ENCODE data around the gene ASTN2. TPM values are rescaled to one million over a fixed set of nuclear protein-coding genes. Genes with fewer than 3 reads are reported as not detected.

ASTN2 gene
- polyA plus RNA-seq, 2 donors = 0.26 to 0.35 TPM

- H3K36me3 ChIP-seq (ENCODE audit: control insufficient read depth in 2 of 2, insufficient read depth in 2 of 2, low read length in 1 of 2) = no peaks in the 10 kb centered on the region
- WGBS, 2 donors = 53 to 66% methylated on average over 3 of the region's 3 CpGs
- no peak overlapping the region for H3K27ac ChIP-seq (ENCODE audit: low read depth in 2 of 2, low read length in 1 of 2)
- H3K4me1 ChIP-seq (ENCODE audit: control insufficient read depth in 2 of 2, insufficient read depth in 2 of 2, low read length in 1 of 2) = no peaks in the 10 kb centered on the region
- no peaks in the 10 kb centered on the region for H3K27me3 ChIP-seq (ENCODE audit: control insufficient read depth in 1 of 2, insufficient read depth in 2 of 2, low read length in 2 of 2)
- peaks cover 0 to 3% of the 10 kb centered on the region in 2 donors for H3K9me3 ChIP-seq (ENCODE audit: control insufficient read depth in 2 of 2, insufficient read depth in 1 of 2, low read depth in 1 of 2, low read length in 1 of 2)
- H3K4me3 ChIP-seq (ENCODE audit: low read depth in 1 of 2, low read length in 2 of 2) = no peak overlapping the region
These were observed 397.4 kb downstream of the ASTN2 start for GRCh38 chr9:117017414-117017985.

- Histone ChIP-seq H3K4me1 (ENCODE audit: control insufficient read depth in 2 of 2, insufficient read depth in 2 of 2, low read length in 1 of 2) (no peaks in the 10 kb centered on the region), H3K27ac (ENCODE audit: low read depth in 2 of 2, low read length in 1 of 2) (no peak overlapping the region), H3K36me3 (ENCODE audit: control insufficient read depth in 2 of 2, insufficient read depth in 2 of 2, low read length in 1 of 2) (no peaks in the 10 kb centered on the region), H3K9me3 (ENCODE audit: control insufficient read depth in 2 of 2, insufficient read depth in 1 of 2, low read depth in 1 of 2, low read length in 1 of 2) (peaks cover 0 to 3% of the 10 kb centered on the region in 2 donors), H3K4me3 (ENCODE audit: low read depth in 1 of 2, low read length in 2 of 2) (no peak overlapping the region), H3K27me3 (ENCODE audit: control insufficient read depth in 1 of 2, insufficient read depth in 2 of 2, low read length in 2 of 2) (no peaks in the 10 kb centered on the region)
- 79 to 85% methylated on average over 4 of the region's 4 CpGs for WGBS, 2 donors
These were observed 400.8 kb downstream of the ASTN2 start for GRCh38 chr9:117014061-117014460.

- no peaks in the 10 kb centered on the region for H3K27me3 ChIP-seq (ENCODE audit: control insufficient read depth in 1 of 2, insufficient read depth in 2 of 2, low read length in 2 of 2)
- WGBS, 2 donors = 81% methylated on average over 4 of the region's 4 CpGs
- H3K27ac ChIP-seq (ENCODE audit: low read depth in 2 of 2, low read length in 1 of 2) = no peak overlapping the region
- no peaks in the 10 kb centered on the region for H3K4me1 ChIP-seq (ENCODE audit: control insufficient read depth in 2 of 2, insufficient read depth in 2 of 2, low read length in 1 of 2)
- H3K4me3 ChIP-seq (ENCODE audit: low read depth in 1 of 2, low read length in 2 of 2) = no peak overlapping the region
- peaks cover 0 to 3% of the 10 kb centered on the region in 2 donors for H3K9me3 ChIP-seq (ENCODE audit: control insufficient read depth in 2 of 2, insufficient read depth in 1 of 2, low read depth in 1 of 2, low read length in 1 of 2)
- H3K36me3 ChIP-seq (ENCODE audit: control insufficient read depth in 2 of 2, insufficient read depth in 2 of 2, low read length in 1 of 2) = no peaks in the 10 kb centered on the region
These were observed 401.3 kb downstream of the ASTN2 start for GRCh38 chr9:117013440-117013995.

GRCh38 chr9:117010061-117010460 is 404.8 kb downstream of the ASTN2 start:
- Histone ChIP-seq H3K9me3 (ENCODE audit: control insufficient read depth in 2 of 2, insufficient read depth in 1 of 2, low read depth in 1 of 2, low read length in 1 of 2) (peaks cover 0 to 3% of the 10 kb centered on the region in 2 donors), H3K27me3 (ENCODE audit: control insufficient read depth in 1 of 2, insufficient read depth in 2 of 2, low read length in 2 of 2) (no peaks in the 10 kb centered on the region), H3K4me3 (ENCODE audit: low read depth in 1 of 2, low read length in 2 of 2) (no peak overlapping the region), H3K4me1 (ENCODE audit: control insufficient read depth in 2 of 2, insufficient read depth in 2 of 2, low read length in 1 of 2) (no peaks in the 10 kb centered on the region), H3K27ac (ENCODE audit: low read depth in 2 of 2, low read length in 1 of 2) (no peak overlapping the region), H3K36me3 (ENCODE audit: control insufficient read depth in 2 of 2, insufficient read depth in 2 of 2, low read length in 1 of 2) (no peaks in the 10 kb centered on the region)

GRCh38 chr9:117008876-117009275 is 406.0 kb downstream of the ASTN2 start:
- H3K27ac ChIP-seq (ENCODE audit: low read depth in 2 of 2, low read length in 1 of 2) = no peak overlapping the region
- WGBS, 2 donors = 71 to 78% methylated on average over 2 of the region's 2 CpGs
- H3K27me3 ChIP-seq (ENCODE audit: control insufficient read depth in 1 of 2, insufficient read depth in 2 of 2, low read length in 2 of 2) = no peaks in the 10 kb centered on the region
- no peak overlapping the region for H3K4me3 ChIP-seq (ENCODE audit: low read depth in 1 of 2, low read length in 2 of 2)
- H3K36me3 ChIP-seq (ENCODE audit: control insufficient read depth in 2 of 2, insufficient read depth in 2 of 2, low read length in 1 of 2) = no peaks in the 10 kb centered on the region
- no peaks in the 10 kb centered on the region for H3K4me1 ChIP-seq (ENCODE audit: control insufficient read depth in 2 of 2, insufficient read depth in 2 of 2, low read length in 1 of 2)
- no peaks in the 10 kb centered on the region for H3K9me3 ChIP-seq (ENCODE audit: control insufficient read depth in 2 of 2, insufficient read depth in 1 of 2, low read depth in 1 of 2, low read length in 1 of 2)

GRCh38 chr9:117008461-117008860 is 406.4 kb downstream of the ASTN2 start:
- Histone ChIP-seq H3K4me1 (ENCODE audit: control insufficient read depth in 2 of 2, insufficient read depth in 2 of 2, low read length in 1 of 2) (no peaks in the 10 kb centered on the region), H3K36me3 (ENCODE audit: control insufficient read depth in 2 of 2, insufficient read depth in 2 of 2, low read length in 1 of 2) (no peaks in the 10 kb centered on the region), H3K27me3 (ENCODE audit: control insufficient read depth in 1 of 2, insufficient read depth in 2 of 2, low read length in 2 of 2) (no peaks in the 10 kb centered on the region), H3K4me3 (ENCODE audit: low read depth in 1 of 2, low read length in 2 of 2) (no peak overlapping the region), H3K27ac (ENCODE audit: low read depth in 2 of 2, low read length in 1 of 2) (no peak overlapping the region), H3K9me3 (ENCODE audit: control insufficient read depth in 2 of 2, insufficient read depth in 1 of 2, low read depth in 1 of 2, low read length in 1 of 2) (no peaks in the 10 kb centered on the region)

- 64 to 71% methylated on average over 3 of the region's 3 CpGs for WGBS, 2 donors
These were observed 412.2 kb downstream of the ASTN2 start for GRCh38 chr9:117002686-117003085.

GRCh38 chr9:117000834-117001233 is 414.0 kb downstream of the ASTN2 start:
- H3K4me3 ChIP-seq (ENCODE audit: low read depth in 1 of 2, low read length in 2 of 2) = no peak overlapping the region
- no peaks in the 10 kb centered on the region for H3K9me3 ChIP-seq (ENCODE audit: control insufficient read depth in 2 of 2, insufficient read depth in 1 of 2, low read depth in 1 of 2, low read length in 1 of 2)
- no peaks in the 10 kb centered on the region for H3K36me3 ChIP-seq (ENCODE audit: control insufficient read depth in 2 of 2, insufficient read depth in 2 of 2, low read length in 1 of 2)
- no peaks in the 10 kb centered on the region for H3K4me1 ChIP-seq (ENCODE audit: control insufficient read depth in 2 of 2, insufficient read depth in 2 of 2, low read length in 1 of 2)
- no peak overlapping the region for H3K27ac ChIP-seq (ENCODE audit: low read depth in 2 of 2, low read length in 1 of 2)
- H3K27me3 ChIP-seq (ENCODE audit: control insufficient read depth in 1 of 2, insufficient read depth in 2 of 2, low read length in 2 of 2) = no peaks in the 10 kb centered on the region

More at GRCh38 chr9:117002686-117003085, 412.2 kb downstream of the ASTN2 start:
- Histone ChIP-seq H3K4me3 (ENCODE audit: low read depth in 1 of 2, low read length in 2 of 2) (no peak overlapping the region), H3K27me3 (ENCODE audit: control insufficient read depth in 1 of 2, insufficient read depth in 2 of 2, low read length in 2 of 2) (no peaks in the 10 kb centered on the region), H3K9me3 (ENCODE audit: control insufficient read depth in 2 of 2, insufficient read depth in 1 of 2, low read depth in 1 of 2, low read length in 1 of 2) (no peaks in the 10 kb centered on the region), H3K36me3 (ENCODE audit: control insufficient read depth in 2 of 2, insufficient read depth in 2 of 2, low read length in 1 of 2) (no peaks in the 10 kb centered on the region), H3K27ac (ENCODE audit: low read depth in 2 of 2, low read length in 1 of 2) (no peak overlapping the region), H3K4me1 (ENCODE audit: control insufficient read depth in 2 of 2, insufficient read depth in 2 of 2, low read length in 1 of 2) (no peaks in the 10 kb centered on the region)

GRCh38 chr9:117000196-117000723 is 414.6 kb downstream of the ASTN2 start:
- Histone ChIP-seq H3K27ac (ENCODE audit: low read depth in 2 of 2, low read length in 1 of 2) (no peak overlapping the region), H3K9me3 (ENCODE audit: control insufficient read depth in 2 of 2, insufficient read depth in 1 of 2, low read depth in 1 of 2, low read length in 1 of 2) (no peaks in the 10 kb centered on the region)
- WGBS, 2 donors = 83 to 84% methylated on average over 2 of the region's 2 CpGs

GRCh38 chr9:116998305-116998704 is 416.6 kb downstream of the ASTN2 start:
- no peaks in the 10 kb centered on the region for H3K27me3 ChIP-seq (ENCODE audit: control insufficient read depth in 1 of 2, insufficient read depth in 2 of 2, low read length in 2 of 2)
- H3K27ac ChIP-seq (ENCODE audit: low read depth in 2 of 2, low read length in 1 of 2) = no peak overlapping the region
- H3K4me1 ChIP-seq (ENCODE audit: control insufficient read depth in 2 of 2, insufficient read depth in 2 of 2, low read length in 1 of 2) = no peaks in the 10 kb centered on the region
- no peaks in the 10 kb centered on the region for H3K36me3 ChIP-seq (ENCODE audit: control insufficient read depth in 2 of 2, insufficient read depth in 2 of 2, low read length in 1 of 2)
- H3K4me3 ChIP-seq (ENCODE audit: low read depth in 1 of 2, low read length in 2 of 2) = no peak overlapping the region
- no peaks in the 10 kb centered on the region for H3K9me3 ChIP-seq (ENCODE audit: control insufficient read depth in 2 of 2, insufficient read depth in 1 of 2, low read depth in 1 of 2, low read length in 1 of 2)

More at GRCh38 chr9:117000196-117000723, 414.6 kb downstream of the ASTN2 start:
- no peaks in the 10 kb centered on the region for H3K36me3 ChIP-seq (ENCODE audit: control insufficient read depth in 2 of 2, insufficient read depth in 2 of 2, low read length in 1 of 2)
- no peaks in the 10 kb centered on the region for H3K27me3 ChIP-seq (ENCODE audit: control insufficient read depth in 1 of 2, insufficient read depth in 2 of 2, low read length in 2 of 2)
- no peaks in the 10 kb centered on the region for H3K4me1 ChIP-seq (ENCODE audit: control insufficient read depth in 2 of 2, insufficient read depth in 2 of 2, low read length in 1 of 2)
- H3K4me3 ChIP-seq (ENCODE audit: low read depth in 1 of 2, low read length in 2 of 2) = no peak overlapping the region

Measured in esophagus (tissue), 2 donors.